ENCODE data around the gene SPECC1L.

The SPECC1L gene

DNA sequence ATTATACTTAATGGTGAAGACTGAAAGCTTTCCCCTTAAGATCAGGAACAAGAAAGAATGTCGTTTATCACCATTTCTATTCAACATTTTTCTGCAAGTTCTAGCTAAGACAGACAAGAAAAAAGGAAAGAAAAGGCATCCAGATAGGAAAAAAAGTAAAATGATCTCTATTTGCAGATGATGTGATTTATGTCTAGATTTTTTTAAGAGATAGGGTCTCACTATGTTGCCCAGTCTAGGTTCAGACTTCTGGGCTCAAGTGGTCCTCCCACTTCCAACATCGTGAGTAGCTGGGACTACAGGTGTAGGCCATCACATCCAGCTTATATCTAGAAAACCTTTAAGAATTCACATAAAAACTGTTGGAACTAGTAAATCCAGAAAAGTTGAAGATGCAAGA lies 105.4 kb downstream of the SPECC1L start:
- TF ChIP-seq GABPA (IDR thresholded peaks at IDR 0.05; ENCODE audit: low read depth) (no peak), SPI1 (IDR thresholded peaks at IDR 0.05; ENCODE audit: borderline replicate concordance, low read depth) (no peak)
- TF ChIP-seq, protein P1, sequence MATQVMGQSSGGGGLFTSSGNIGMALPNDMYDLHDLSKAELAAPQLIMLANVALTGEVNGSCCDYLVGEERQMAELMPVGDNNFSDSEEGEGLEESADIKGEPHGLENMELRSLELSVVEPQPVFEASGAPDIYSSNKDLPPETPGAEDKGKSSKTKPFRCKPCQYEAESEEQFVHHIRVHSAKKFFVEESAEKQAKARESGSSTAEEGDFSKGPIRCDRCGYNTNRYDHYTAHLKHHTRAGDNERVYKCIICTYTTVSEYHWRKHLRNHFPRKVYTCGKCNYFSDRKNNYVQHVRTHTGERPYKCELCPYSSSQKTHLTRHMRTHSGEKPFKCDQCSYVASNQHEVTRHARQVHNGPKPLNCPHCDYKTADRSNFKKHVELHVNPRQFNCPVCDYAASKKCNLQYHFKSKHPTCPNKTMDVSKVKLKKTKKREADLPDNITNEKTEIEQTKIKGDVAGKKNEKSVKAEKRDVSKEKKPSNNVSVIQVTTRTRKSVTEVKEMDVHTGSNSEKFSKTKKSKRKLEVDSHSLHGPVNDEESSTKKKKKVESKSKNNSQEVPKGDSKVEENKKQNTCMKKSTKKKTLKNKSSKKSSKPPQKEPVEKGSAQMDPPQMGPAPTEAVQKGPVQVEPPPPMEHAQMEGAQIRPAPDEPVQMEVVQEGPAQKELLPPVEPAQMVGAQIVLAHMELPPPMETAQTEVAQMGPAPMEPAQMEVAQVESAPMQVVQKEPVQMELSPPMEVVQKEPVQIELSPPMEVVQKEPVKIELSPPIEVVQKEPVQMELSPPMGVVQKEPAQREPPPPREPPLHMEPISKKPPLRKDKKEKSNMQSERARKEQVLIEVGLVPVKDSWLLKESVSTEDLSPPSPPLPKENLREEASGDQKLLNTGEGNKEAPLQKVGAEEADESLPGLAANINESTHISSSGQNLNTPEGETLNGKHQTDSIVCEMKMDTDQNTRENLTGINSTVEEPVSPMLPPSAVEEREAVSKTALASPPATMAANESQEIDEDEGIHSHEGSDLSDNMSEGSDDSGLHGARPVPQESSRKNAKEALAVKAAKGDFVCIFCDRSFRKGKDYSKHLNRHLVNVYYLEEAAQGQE (IDR thresholded peaks at IDR 0.05; ENCODE audit: insufficient replicate concordance, low read depth), result no peak
- H3K4me3 ChIP-seq (replicated peaks; ENCODE audit: insufficient read depth, low read length), result no peak overlapping the region

DNA sequence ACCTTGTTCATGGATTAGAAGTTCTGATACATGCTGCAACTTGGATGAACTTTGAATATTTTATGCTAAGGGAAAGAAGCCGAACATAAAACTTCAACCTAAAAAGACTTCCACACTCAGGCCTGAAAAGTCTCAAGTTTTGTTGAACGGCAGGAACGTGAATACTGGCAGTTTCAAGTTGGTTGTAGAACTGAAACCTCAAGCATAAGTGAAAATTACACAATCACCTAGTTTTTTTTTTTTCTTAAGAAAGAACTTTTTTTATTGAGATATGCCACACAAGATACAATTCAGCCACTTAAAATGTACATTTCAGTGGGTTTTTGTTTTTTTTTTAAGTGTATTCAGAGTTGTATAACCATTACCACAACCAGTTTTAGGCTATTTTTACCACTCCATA lies 106.0 kb downstream of the SPECC1L start:
- TF ChIP-seq POLR2AphosphoS5 (IDR thresholded peaks at IDR 0.05; ENCODE audit: low read depth), result no peak
- TF ChIP-seq SPI1 (IDR thresholded peaks at IDR 0.05; ENCODE audit: borderline replicate concordance, low read depth), result no peak
- no peak for TF ChIP-seq GABPA (IDR thresholded peaks at IDR 0.05; ENCODE audit: low read depth)
- TF ChIP-seq, protein P2, sequence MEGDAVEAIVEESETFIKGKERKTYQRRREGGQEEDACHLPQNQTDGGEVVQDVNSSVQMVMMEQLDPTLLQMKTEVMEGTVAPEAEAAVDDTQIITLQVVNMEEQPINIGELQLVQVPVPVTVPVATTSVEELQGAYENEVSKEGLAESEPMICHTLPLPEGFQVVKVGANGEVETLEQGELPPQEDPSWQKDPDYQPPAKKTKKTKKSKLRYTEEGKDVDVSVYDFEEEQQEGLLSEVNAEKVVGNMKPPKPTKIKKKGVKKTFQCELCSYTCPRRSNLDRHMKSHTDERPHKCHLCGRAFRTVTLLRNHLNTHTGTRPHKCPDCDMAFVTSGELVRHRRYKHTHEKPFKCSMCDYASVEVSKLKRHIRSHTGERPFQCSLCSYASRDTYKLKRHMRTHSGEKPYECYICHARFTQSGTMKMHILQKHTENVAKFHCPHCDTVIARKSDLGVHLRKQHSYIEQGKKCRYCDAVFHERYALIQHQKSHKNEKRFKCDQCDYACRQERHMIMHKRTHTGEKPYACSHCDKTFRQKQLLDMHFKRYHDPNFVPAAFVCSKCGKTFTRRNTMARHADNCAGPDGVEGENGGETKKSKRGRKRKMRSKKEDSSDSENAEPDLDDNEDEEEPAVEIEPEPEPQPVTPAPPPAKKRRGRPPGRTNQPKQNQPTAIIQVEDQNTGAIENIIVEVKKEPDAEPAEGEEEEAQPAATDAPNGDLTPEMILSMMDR (IDR thresholded peaks at IDR 0.05; ENCODE audit: insufficient read depth, low read length), result no peak
- TF ChIP-seq, protein P1 (IDR thresholded peaks at IDR 0.05; ENCODE audit: insufficient replicate concordance, low read depth), result no peak
- Histone ChIP-seq H3K27me3 (ENCODE audit: insufficient read depth, poor library complexity, severe bottlenecking) (no peaks in the 10 kb centered on the region), H3K4me3 (replicated peaks; ENCODE audit: insufficient read depth, low read length) (no peak overlapping the region), H3K27ac (replicated peaks) (peak overlapping the region; percentile 14; the same call in 1 of the 2 replicates)
- peak in 1 of 2 experiments; percentile 43 for DNase-seq (ENCODE audit: low read depth in 1 of 2, low spot score in 1 of 2)

More for the DNA sequence above, 105.4 kb downstream of the SPECC1L start:
- no peak for DNase-seq (ENCODE audit: low read depth in 1 of 2, low spot score in 1 of 2)
- H3K27me3 ChIP-seq (ENCODE audit: insufficient read depth, poor library complexity, severe bottlenecking), result no peaks in the 10 kb centered on the region
- no peak overlapping the region; the same call in 1 of the 2 replicates for H3K27ac ChIP-seq (replicated peaks)

DNA sequence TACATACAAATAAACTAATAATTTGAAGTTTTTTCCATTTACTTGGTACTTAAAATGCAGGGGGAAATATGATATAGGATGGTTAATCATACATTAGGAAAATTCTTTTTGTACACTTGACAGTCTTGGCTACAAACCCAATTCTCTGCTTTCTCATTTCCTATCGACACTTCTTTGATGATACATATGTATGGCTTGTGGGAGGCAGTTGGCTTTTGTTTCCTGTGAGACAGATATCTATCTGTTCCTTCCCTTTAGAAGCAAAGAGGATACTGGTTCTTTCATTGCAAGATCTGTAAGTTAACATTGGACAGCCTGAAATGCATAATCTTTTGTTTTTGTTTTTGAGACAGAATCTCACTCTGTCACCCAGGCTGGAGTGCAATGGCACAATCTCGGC lies 108.9 kb downstream of the SPECC1L start:
- TF ChIP-seq SPI1 (IDR thresholded peaks at IDR 0.05; ENCODE audit: borderline replicate concordance, low read depth) (no peak), POLR2AphosphoS5 (IDR thresholded peaks at IDR 0.05; ENCODE audit: low read depth) (no peak), GABPA (IDR thresholded peaks at IDR 0.05; ENCODE audit: low read depth) (no peak)
- TF ChIP-seq, protein P1 (IDR thresholded peaks at IDR 0.05; ENCODE audit: insufficient replicate concordance, low read depth), result no peak
- TF ChIP-seq, protein P2 (IDR thresholded peaks at IDR 0.05; ENCODE audit: insufficient read depth, low read length), result no peak
- Histone ChIP-seq H3K27me3 (ENCODE audit: insufficient read depth, poor library complexity, severe bottlenecking) (no peaks in the 10 kb centered on the region), H3K27ac (replicated peaks) (no peak overlapping the region), H3K4me3 (replicated peaks; ENCODE audit: insufficient read depth, low read length) (no peak overlapping the region)
- no peak for DNase-seq (ENCODE audit: low read depth in 1 of 2, low spot score in 1 of 2)
